HEK293 (cell line): ENCODE results near the gene CLDN6.
A peak's percentile ranks its signal among the peaks of the same experiment; 100 is the strongest.

Experiments
- BCL11A ChIP-seq: fragments of 450-650 bp; formaldehyde crosslinking; IDR thresholded peaks from 2 replicates; pipeline ENCODE4 v1.5.1; 2016; ENCODE audit warnings: low read depth, missing biosample characterization, missing genetic modification characterization
- HOXC10 ChIP-seq: sonication (generic); formaldehyde crosslinking; IDR thresholded peaks from 2 replicates; pipeline ENCODE4 v1.8.1; 2023; ENCODE audit warnings: mild to moderate bottlenecking, missing genetic modification reagents
- KLF1 ChIP-seq: fragments of 450-650 bp; formaldehyde crosslinking; IDR thresholded peaks from 2 replicates; pipeline ENCODE4 v1.5.1; 2016; ENCODE audit warnings: missing biosample characterization, missing genetic modification characterization
- KLF10 ChIP-seq: fragments of 450-650 bp; IDR thresholded peaks from 2 replicates; pipeline ENCODE4 v1.5.1; 2018; ENCODE audit warnings: missing biosample characterization, mild to moderate bottlenecking, missing genetic modification characterization
- KLF7 ChIP-seq: fragments of 450-650 bp; formaldehyde crosslinking; IDR thresholded peaks from 2 replicates; pipeline ENCODE4 v1.5.1; 2016; ENCODE audit warnings: missing biosample characterization, missing genetic modification characterization, borderline replicate concordance
- OVOL3 ChIP-seq: fragments of 450-650 bp; formaldehyde crosslinking; IDR thresholded peaks from 2 replicates; pipeline ENCODE4 v1.5.1; 2016; ENCODE audit warnings: missing biosample characterization, missing genetic modification characterization
- PRDM4 ChIP-seq: fragments of 450-650 bp; formaldehyde crosslinking; IDR thresholded peaks from 2 replicates; pipeline ENCODE4 v1.5.1; 2017; ENCODE audit warnings: missing biosample characterization, missing genetic modification characterization
- REPIN1 ChIP-seq: fragments of 450-650 bp; formaldehyde crosslinking; IDR thresholded peaks from 2 replicates; pipeline ENCODE4 v1.5.1; 2017; ENCODE audit warnings: missing biosample characterization, missing genetic modification characterization, low read depth
- SP3 ChIP-seq: fragments of 450-650 bp; formaldehyde crosslinking; IDR thresholded peaks from 2 replicates; pipeline ENCODE4 v1.5.1; 2016; ENCODE audit warnings: missing biosample characterization, missing genetic modification characterization
- ZBTB48 ChIP-seq: fragments of 450-650 bp; formaldehyde crosslinking; IDR thresholded peaks from 2 replicates; pipeline ENCODE4 v1.5.1; 2016; ENCODE audit warnings: missing biosample characterization, missing genetic modification characterization
- ZFP37 ChIP-seq: fragments of 450-650 bp; formaldehyde crosslinking; IDR thresholded peaks from 2 replicates; pipeline ENCODE4 v1.5.1; 2016; ENCODE audit warnings: missing biosample characterization, missing genetic modification characterization
- ZIC2 ChIP-seq: fragments of 450-650 bp; formaldehyde crosslinking; IDR thresholded peaks from 2 replicates; pipeline ENCODE4 v1.5.1; 2016; ENCODE audit warnings: missing biosample characterization, missing genetic modification characterization
- ZNF140 ChIP-seq: fragments of 450-650 bp; formaldehyde crosslinking; IDR thresholded peaks from 2 replicates; pipeline ENCODE4 v1.5.1; 2016; ENCODE audit warnings: missing biosample characterization, missing genetic modification characterization
- ZNF174 ChIP-seq: fragments of 450-650 bp; formaldehyde crosslinking; IDR thresholded peaks from 2 replicates; pipeline ENCODE4 v1.5.0; 2017; ENCODE audit warnings: missing biosample characterization, mild to moderate bottlenecking, missing genetic modification characterization
- ZNF202 ChIP-seq: fragments of 450-650 bp; formaldehyde crosslinking; IDR thresholded peaks from 2 replicates; pipeline ENCODE4 v1.5.1; 2016; ENCODE audit warnings: missing biosample characterization, missing genetic modification characterization, borderline replicate concordance
- ZNF221 ChIP-seq: fragments of 450-650 bp; formaldehyde crosslinking; IDR thresholded peaks from 2 replicates; pipeline ENCODE4 v1.5.1; 2017; ENCODE audit warnings: missing biosample characterization, missing genetic modification characterization, borderline replicate concordance
- ZNF24 ChIP-seq: fragments of 450-650 bp; formaldehyde crosslinking; IDR thresholded peaks from 2 replicates; pipeline ENCODE4 v1.5.1; 2016; ENCODE audit warnings: missing biosample characterization, missing genetic modification characterization
- ZNF248 ChIP-seq: fragments of 450-650 bp; formaldehyde crosslinking; IDR thresholded peaks from 2 replicates; pipeline ENCODE4 v1.5.1; 2017; ENCODE audit warnings: missing biosample characterization, missing genetic modification characterization
- ZNF292 ChIP-seq: fragments of 450-650 bp; formaldehyde crosslinking; IDR thresholded peaks from 2 replicates; pipeline ENCODE4 v1.5.1; 2016; ENCODE audit warnings: low read depth, missing biosample characterization, missing genetic modification characterization, borderline replicate concordance
- ZNF311 ChIP-seq: fragments of 450-650 bp; formaldehyde crosslinking; IDR thresholded peaks from 2 replicates; pipeline ENCODE4 v1.5.1; 2017; ENCODE audit warnings: missing biosample characterization, missing genetic modification characterization, borderline replicate concordance
- ZNF335 ChIP-seq: fragments of 450-650 bp; formaldehyde crosslinking; conservative IDR thresholded peaks from 2 replicates; pipeline ENCODE4 v1.5.1; 2016; ENCODE audit warnings: missing biosample characterization, missing genetic modification characterization
- ZNF350 ChIP-seq: fragments of 450-650 bp; formaldehyde crosslinking; IDR thresholded peaks from 2 replicates; pipeline ENCODE4 v1.5.0; 2017; ENCODE audit warnings: missing biosample characterization, mild to moderate bottlenecking, missing genetic modification characterization
- ZNF366 ChIP-seq: fragments of 450-650 bp; formaldehyde crosslinking; conservative IDR thresholded peaks from 2 replicates; pipeline ENCODE4 v1.5.1; 2016; ENCODE audit warnings: missing biosample characterization, missing genetic modification characterization
- ZNF37A ChIP-seq: fragments of 450-650 bp; IDR thresholded peaks from 2 replicates; pipeline ENCODE4 v1.5.1; 2018; ENCODE audit warnings: missing biosample characterization, missing genetic modification characterization
- ZNF426 ChIP-seq: fragments of 450-650 bp; formaldehyde crosslinking; IDR thresholded peaks from 2 replicates; pipeline ENCODE4 v1.5.1; 2017; ENCODE audit warnings: missing biosample characterization, missing genetic modification characterization, mild to moderate bottlenecking, inconsistent platforms, moderate library complexity
- ZNF48 ChIP-seq: fragments of 450-650 bp; formaldehyde crosslinking; IDR thresholded peaks from 2 replicates; pipeline ENCODE4 v1.5.1; 2016; ENCODE audit warnings: missing biosample characterization, missing genetic modification characterization
- ZNF521 ChIP-seq: fragments of 450-650 bp; formaldehyde crosslinking; IDR thresholded peaks from 2 replicates; pipeline ENCODE4 v1.5.1; 2017; ENCODE audit warnings: missing biosample characterization, mild to moderate bottlenecking, missing genetic modification characterization
- ZNF776 ChIP-seq: fragments of 450-650 bp; formaldehyde crosslinking; IDR thresholded peaks from 2 replicates; pipeline ENCODE4 v1.5.0; 2017; ENCODE audit warnings: missing biosample characterization, missing genetic modification characterization, borderline replicate concordance
- ZNF785 ChIP-seq: fragments of 450-650 bp; formaldehyde crosslinking; IDR thresholded peaks from 2 replicates; pipeline ENCODE4 v1.5.1; 2016; ENCODE audit warnings: missing biosample characterization, missing genetic modification characterization
- ZNF830 ChIP-seq: fragments of 450-650 bp; IDR thresholded peaks from 2 replicates; pipeline ENCODE4 v1.5.0; 2018; ENCODE audit warnings: missing biosample characterization, missing genetic modification characterization, low read depth, mild to moderate bottlenecking, moderate library complexity
- ZSCAN4 ChIP-seq: fragments of 450-650 bp; formaldehyde crosslinking; IDR thresholded peaks from 2 replicates; pipeline ENCODE4 v1.5.1; 2017; ENCODE audit warnings: missing biosample characterization, missing genetic modification characterization
- TF ChIP-seq, protein P1 (sequence below): fragments of 450-650 bp; formaldehyde crosslinking; IDR thresholded peaks from 2 replicates; pipeline ENCODE4 v1.5.1; 2017; ENCODE audit warnings: missing biosample characterization, missing genetic modification characterization
- TF ChIP-seq, protein P2 (sequence below): fragments of 450-650 bp; formaldehyde crosslinking; IDR thresholded peaks from 2 replicates; pipeline ENCODE4 v1.5.1; 2016; ENCODE audit warnings: missing biosample characterization, missing genetic modification characterization
- TF ChIP-seq, protein P3 (sequence below): fragments of 450-650 bp; formaldehyde crosslinking; IDR thresholded peaks from 2 replicates; pipeline ENCODE4 v1.5.1; 2016; ENCODE audit warnings: missing biosample characterization, missing genetic modification characterization, borderline replicate concordance

Gene CLDN6

DNA sequence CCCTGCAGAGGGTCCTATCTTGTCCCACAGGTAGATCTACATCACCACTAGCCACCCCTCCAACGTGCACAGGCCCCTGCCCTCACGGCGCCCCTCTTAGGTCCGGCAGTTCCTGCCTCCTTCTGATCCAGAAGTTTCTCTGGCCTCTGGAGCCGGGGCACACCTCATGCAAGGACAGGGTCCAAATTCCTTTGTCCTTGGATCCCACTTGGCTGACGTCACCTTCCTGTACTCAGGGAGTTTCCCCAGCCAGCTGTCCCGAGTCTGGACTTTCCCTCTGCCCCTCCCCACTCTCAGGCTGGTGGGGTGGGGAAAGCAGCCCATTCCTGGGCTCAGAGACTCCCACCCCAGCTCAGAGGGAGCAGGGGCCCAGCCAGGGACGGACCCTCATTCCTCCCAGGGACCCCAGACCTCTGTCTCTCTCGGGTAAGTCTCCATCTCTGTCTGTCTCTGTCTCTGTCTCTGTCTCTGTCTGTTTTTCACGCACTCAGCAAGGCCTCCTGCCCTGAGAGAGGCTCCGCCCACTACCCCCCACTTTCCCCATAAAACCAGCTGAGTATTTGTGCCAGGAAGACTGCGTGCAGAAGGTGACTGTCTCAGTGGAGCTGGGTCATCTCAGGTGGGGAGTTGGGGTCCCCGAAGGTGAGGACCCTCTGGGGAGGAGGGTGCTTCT, 47.2 kb upstream of the CLDN6 start, which contains the start of gene IL32 (continued):
- TF ChIP-seq PRDM4 (tag by site-specific recombination) = no peak
- TF ChIP-seq ZNF776 = no peak
- no peak for TF ChIP-seq ZNF221
- TF ChIP-seq ZNF335 = no peak
- TF ChIP-seq KLF1 (tag by site-specific recombination) = peak; percentile 41; the same call in 1 of the 2 replicates
- no peak for TF ChIP-seq ZNF202 (tag by site-specific recombination)
- no peak for TF ChIP-seq ZNF311 (tag by site-specific recombination)
- no peak for TF ChIP-seq ZNF37A (tag by site-specific recombination)
- TF ChIP-seq ZNF24 (tag by site-specific recombination) = 0 out of 2 replicates have a peak, but pooled peaks have one; percentile 50
- TF ChIP-seq ZNF48 = no peak
- TF ChIP-seq, protein P1, sequence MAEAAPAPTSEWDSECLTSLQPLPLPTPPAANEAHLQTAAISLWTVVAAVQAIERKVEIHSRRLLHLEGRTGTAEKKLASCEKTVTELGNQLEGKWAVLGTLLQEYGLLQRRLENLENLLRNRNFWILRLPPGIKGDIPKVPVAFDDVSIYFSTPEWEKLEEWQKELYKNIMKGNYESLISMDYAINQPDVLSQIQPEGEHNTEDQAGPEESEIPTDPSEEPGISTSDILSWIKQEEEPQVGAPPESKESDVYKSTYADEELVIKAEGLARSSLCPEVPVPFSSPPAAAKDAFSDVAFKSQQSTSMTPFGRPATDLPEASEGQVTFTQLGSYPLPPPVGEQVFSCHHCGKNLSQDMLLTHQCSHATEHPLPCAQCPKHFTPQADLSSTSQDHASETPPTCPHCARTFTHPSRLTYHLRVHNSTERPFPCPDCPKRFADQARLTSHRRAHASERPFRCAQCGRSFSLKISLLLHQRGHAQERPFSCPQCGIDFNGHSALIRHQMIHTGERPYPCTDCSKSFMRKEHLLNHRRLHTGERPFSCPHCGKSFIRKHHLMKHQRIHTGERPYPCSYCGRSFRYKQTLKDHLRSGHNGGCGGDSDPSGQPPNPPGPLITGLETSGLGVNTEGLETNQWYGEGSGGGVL = no peak
- TF ChIP-seq BCL11A (tag by site-specific recombination) = no peak
- TF ChIP-seq ZFP37 = no peak
- TF ChIP-seq SP3 (tag by site-specific recombination) = no peak
- no peak for TF ChIP-seq ZNF350 (tag by site-specific recombination)
- no peak for TF ChIP-seq ZBTB48
- peak; percentile 51; the same call in 1 of the 2 replicates for TF ChIP-seq KLF7 (tag by site-specific recombination)
- TF ChIP-seq HOXC10 (CRISPR knock-in tag) = no peak
- TF ChIP-seq, protein P2, sequence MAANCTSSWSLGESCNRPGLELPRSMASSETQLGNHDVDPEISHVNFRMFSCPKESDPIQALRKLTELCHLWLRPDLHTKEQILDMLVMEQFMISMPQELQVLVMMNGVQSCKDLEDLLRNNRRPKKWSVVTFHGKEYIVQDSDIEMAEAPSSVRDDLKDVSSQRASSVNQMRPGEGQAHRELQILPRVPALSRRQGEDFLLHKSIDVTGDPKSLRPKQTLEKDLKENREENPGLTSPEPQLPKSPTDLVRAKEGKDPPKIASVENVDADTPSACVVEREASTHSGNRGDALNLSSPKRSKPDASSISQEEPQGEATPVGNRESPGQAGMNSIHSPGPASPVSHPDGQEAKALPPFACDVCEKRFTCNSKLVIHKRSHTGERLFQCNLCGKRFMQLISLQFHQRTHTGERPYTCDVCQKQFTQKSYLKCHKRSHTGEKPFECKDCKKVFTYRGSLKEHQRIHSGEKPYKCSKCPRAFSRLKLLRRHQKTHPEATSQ (tag by site-specific recombination) = no peak
- TF ChIP-seq ZNF174 (tag by site-specific recombination) = no peak
- TF ChIP-seq ZNF366 (tag by site-specific recombination) = no peak
- TF ChIP-seq ZIC2 (tag by site-specific recombination) = peak; percentile 39
- TF ChIP-seq ZNF248 (tag by site-specific recombination) = no peak
- no peak for TF ChIP-seq OVOL3
- no peak for TF ChIP-seq REPIN1 (tag by site-specific recombination)
- TF ChIP-seq, protein P3, sequence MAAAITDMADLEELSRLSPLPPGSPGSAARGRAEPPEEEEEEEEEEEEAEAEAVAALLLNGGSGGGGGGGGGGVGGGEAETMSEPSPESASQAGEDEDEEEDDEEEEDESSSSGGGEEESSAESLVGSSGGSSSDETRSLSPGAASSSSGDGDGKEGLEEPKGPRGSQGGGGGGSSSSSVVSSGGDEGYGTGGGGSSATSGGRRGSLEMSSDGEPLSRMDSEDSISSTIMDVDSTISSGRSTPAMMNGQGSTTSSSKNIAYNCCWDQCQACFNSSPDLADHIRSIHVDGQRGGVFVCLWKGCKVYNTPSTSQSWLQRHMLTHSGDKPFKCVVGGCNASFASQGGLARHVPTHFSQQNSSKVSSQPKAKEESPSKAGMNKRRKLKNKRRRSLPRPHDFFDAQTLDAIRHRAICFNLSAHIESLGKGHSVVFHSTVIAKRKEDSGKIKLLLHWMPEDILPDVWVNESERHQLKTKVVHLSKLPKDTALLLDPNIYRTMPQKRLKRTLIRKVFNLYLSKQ (tag by site-specific recombination) = no peak
- TF ChIP-seq ZNF830 = no peak
- no peak for TF ChIP-seq KLF10 (tag by site-specific recombination)
- no peak for TF ChIP-seq ZNF292 (tag by site-specific recombination)
- no peak for TF ChIP-seq ZNF426 (tag by site-specific recombination)
- no peak for TF ChIP-seq ZNF140 (tag by site-specific recombination)
- no peak for TF ChIP-seq ZNF521
- TF ChIP-seq ZNF785 (tag by site-specific recombination) = no peak
- no peak for TF ChIP-seq ZSCAN4 (tag by site-specific recombination)
